H9 (cell line): ENCODE data around the gene SLC16A3. TPM values are rescaled to one million over a fixed set of nuclear protein-coding genes. Genes with fewer than 3 reads are reported as not detected.

Experiments
- DNase-seq: peaks from one replicate; pipeline ENCODE4 v3.0.0-alpha.2; 2017
- H2AFZ ChIP-seq: one replicate; pipeline ENCODE4 v1.6.1; 2013; ENCODE audit warnings: mild to moderate bottlenecking, low read length, control low read depth, moderate library complexity
- H2AK5ac ChIP-seq: 2 replicates; pipeline ENCODE4 v1.6.1; 2013; ENCODE audit warnings: low read length, control low read depth, mixed read lengths; ENCODE audit not compliant: insufficient read length
- H2BK120ac ChIP-seq: one replicate; pipeline ENCODE4 v1.6.1; 2013; ENCODE audit warnings: low read depth, mild to moderate bottlenecking, low read length, control low read depth, inconsistent platforms; ENCODE audit not compliant: poor library complexity, severe bottlenecking
- H2BK12ac ChIP-seq: 2 replicates; pipeline ENCODE4 v1.6.1; 2013; ENCODE audit warnings: low read length, control low read depth, mixed read lengths, low read depth; ENCODE audit not compliant: insufficient read length
- H2BK15ac ChIP-seq: 2 replicates; pipeline ENCODE4 v1.6.1; 2013; ENCODE audit warnings: low read depth, low read length, control low read depth
- H2BK20ac ChIP-seq: one replicate; pipeline ENCODE4 v1.6.1; 2013; ENCODE audit warnings: low read depth, mild to moderate bottlenecking, low read length, control low read depth, inconsistent platforms; ENCODE audit not compliant: poor library complexity, severe bottlenecking
- H2BK5ac ChIP-seq: 2 replicates; pipeline ENCODE4 v1.6.1; 2013; ENCODE audit warnings: low read length, control low read depth, mixed read lengths; ENCODE audit not compliant: insufficient read length
- H3K14ac ChIP-seq: 2 replicates; pipeline ENCODE4 v1.6.1; 2013; ENCODE audit warnings: low read length, control low read depth; ENCODE audit not compliant: insufficient read depth
- H3K18ac ChIP-seq: 2 replicates; pipeline ENCODE4 v1.6.1; 2013; ENCODE audit warnings: low read depth, mild to moderate bottlenecking, mixed read lengths, low read length, control low read depth; ENCODE audit not compliant: insufficient read length
- H3K23ac ChIP-seq: 2 replicates; pipeline ENCODE4 v1.6.1; 2013; ENCODE audit warnings: low read length, control low read depth, mixed read lengths, low read depth; ENCODE audit not compliant: insufficient read length
- H3K23me2 ChIP-seq: 2 replicates; pipeline ENCODE4 v1.6.1; 2013; ENCODE audit warnings: low read depth, mild to moderate bottlenecking, mixed read lengths, low read length, control low read depth; ENCODE audit not compliant: insufficient read length, poor library complexity, severe bottlenecking
- H3K27ac ChIP-seq: 2 replicates; pipeline ENCODE4 v1.5.1; 2013; ENCODE audit warnings: low read length, control low read depth, mixed read lengths, low read depth; ENCODE audit not compliant: insufficient read length
- H3K27me3 ChIP-seq: 2 replicates; pipeline ENCODE4 v1.6.1; 2013; ENCODE audit warnings: low read length, control low read depth, inconsistent platforms; ENCODE audit not compliant: insufficient read depth
- H3K4ac ChIP-seq: 2 replicates; pipeline ENCODE4 v1.6.1; 2013; ENCODE audit warnings: low read depth, mild to moderate bottlenecking, control low read depth, inconsistent platforms, low read length, moderate library complexity
- H3K4me1 ChIP-seq: 2 replicates; pipeline ENCODE4 v1.6.1; 2013; ENCODE audit warnings: low read length, control low read depth, inconsistent platforms; ENCODE audit not compliant: insufficient read depth
- H3K4me2 ChIP-seq: 2 replicates; pipeline ENCODE4 v1.6.1; 2013; ENCODE audit warnings: low read length, control low read depth, mixed read lengths; ENCODE audit not compliant: insufficient read length, insufficient read depth
- H3K56ac ChIP-seq: 2 replicates; pipeline ENCODE4 v1.6.1; 2013; ENCODE audit warnings: low read depth, mild to moderate bottlenecking, mixed read lengths, low read length, control low read depth; ENCODE audit not compliant: insufficient read length
- H3K79me1 ChIP-seq: 2 replicates; pipeline ENCODE4 v1.6.1; 2013; ENCODE audit warnings: low read depth, mild to moderate bottlenecking, moderate library complexity, low read length, control low read depth, inconsistent platforms; ENCODE audit not compliant: insufficient read depth, poor library complexity, severe bottlenecking
- H3K79me2 ChIP-seq: 2 replicates; pipeline ENCODE4 v1.6.1; 2013; ENCODE audit warnings: low read length, control low read depth, inconsistent platforms; ENCODE audit not compliant: insufficient read depth
- H3K9ac ChIP-seq: 2 replicates; pipeline ENCODE4 v1.6.1; 2013; ENCODE audit warnings: low read length, control low read depth, mixed read lengths; ENCODE audit not compliant: insufficient read length; ENCODE audit errors: extremely low read depth
- H3K9me3 ChIP-seq: one replicate; pipeline ENCODE4 v1.6.1; 2013; ENCODE audit warnings: low read depth, low read length, inconsistent platforms; ENCODE audit not compliant: control insufficient read depth
- H3T11ph ChIP-seq: one replicate; pipeline ENCODE4 v1.6.1; 2013; ENCODE audit warnings: mild to moderate bottlenecking, low read length, control low read depth, inconsistent platforms
- H4K20me1 ChIP-seq: one replicate; pipeline ENCODE4 v1.6.1; 2013; ENCODE audit not compliant: control insufficient read depth, insufficient read length, insufficient read depth
- H4K5ac ChIP-seq: 2 replicates; pipeline ENCODE4 v1.6.1; 2013; ENCODE audit warnings: low read depth, mild to moderate bottlenecking, mixed read lengths, low read length, control low read depth; ENCODE audit not compliant: insufficient read length
- H4K8ac ChIP-seq: replicated peaks from 2 replicates; pipeline ENCODE4 v1.6.1; 2013; ENCODE audit warnings: low read length, control low read depth, mixed read lengths, low read depth; ENCODE audit not compliant: insufficient read length
- H4K91ac ChIP-seq: 2 replicates; pipeline ENCODE4 v1.6.1; 2013; ENCODE audit warnings: low read depth, mild to moderate bottlenecking, moderate library complexity, mixed read lengths, low read length, control low read depth; ENCODE audit not compliant: insufficient read length
- H3K27ac Mint-ChIP-seq, 3 experiments: 2 replicates in 2 of 3; 3 replicates in 1 of 3; pipeline ENCODE4 v1.8.0; 2020 to 2021; ENCODE audit warnings: mixed read lengths in 3 of 3, mild to moderate bottlenecking in 1 of 3, moderate library complexity in 1 of 3
- H3K27me3 Mint-ChIP-seq: 2 replicates; pipeline ENCODE4 v1.8.0; 2021; ENCODE audit warnings: low read depth, mild to moderate bottlenecking, moderate library complexity, mixed read lengths
- H3K36me3 Mint-ChIP-seq, 3 experiments: 2 replicates in 2 of 3; 3 replicates in 1 of 3; pipeline ENCODE4 v1.8.0; 2020 to 2021; ENCODE audit warnings: low read depth in 3 of 3, mixed read lengths in 3 of 3; ENCODE audit not compliant: insufficient read depth in 1 of 3
- H3K4me1 Mint-ChIP-seq, 2 experiments: 2 replicates each; pipeline ENCODE4 v1.8.0; 2020; ENCODE audit warnings: mixed read lengths in 2 of 2
- H3K4me3 Mint-ChIP-seq, 2 experiments: 2 replicates in 1 of 2; 3 replicates in 1 of 2; pipeline ENCODE4 v1.8.0; 2020 to 2021; ENCODE audit warnings: mild to moderate bottlenecking in 2 of 2, mixed read lengths in 2 of 2, moderate library complexity in 1 of 2
- H3K9me3 Mint-ChIP-seq, 2 experiments: 2 replicates in 1 of 2; 3 replicates in 1 of 2; pipeline ENCODE4 v1.8.0; 2020; ENCODE audit warnings: mild to moderate bottlenecking in 2 of 2, mixed read lengths in 2 of 2, moderate library complexity in 1 of 2
- WGBS: extraction: QIAGEN DNeasy Blood & Tissue Kit; methylation state at CpG from one replicate; pipeline ENCODE4 v1.1.7; 2013; ENCODE audit warnings: missing lambda C conversion rate, low lambda C conversion rate, mixed read lengths; ENCODE audit not compliant: insufficient read length; ENCODE audit errors: extremely low coverage; 5-methylcytosine and 5-hydroxymethylcytosine counted together
- total RNA-seq: library from RNA; stranded (reverse); gene quantifications from 2 replicates; pipeline ENCODE4 v1.2.1, GENCODE V29; 2021
- TF ChIP-seq, protein P1 (sequence below): fragments of 200-600 bp; sonication (generic); conservative IDR thresholded peaks from 3 replicates; pipeline ENCODE4 v1.8.0; 2021; ENCODE audit warnings: antibody characterized with exemption, mild to moderate bottlenecking

SLC16A3 gene
- total RNA-seq, 1 experiment from 2014 or later = 28.4 TPM

DNA sequence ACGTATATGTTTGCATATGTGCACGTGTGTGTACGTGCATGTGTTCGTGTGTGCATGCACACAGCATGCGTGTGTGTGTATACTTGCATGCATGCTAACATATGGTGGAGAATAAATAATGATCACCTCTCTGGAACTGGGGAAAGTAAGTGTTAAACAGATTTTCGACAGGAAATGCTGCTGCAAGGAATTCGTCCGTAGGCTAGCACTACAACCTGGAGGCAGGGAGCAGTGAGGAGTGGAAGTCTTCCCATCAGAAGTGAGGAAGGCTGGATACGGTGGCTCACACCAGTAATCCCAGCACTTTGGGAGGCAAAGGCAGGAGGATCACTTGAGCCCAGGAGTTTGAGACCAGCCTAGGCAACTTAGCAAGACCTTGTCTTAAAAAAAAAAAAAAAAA lies 49.5 kb downstream of the SLC16A3 start:
- no peak overlapping the region for H3K27ac ChIP-seq
- TF ChIP-seq, protein P1, sequence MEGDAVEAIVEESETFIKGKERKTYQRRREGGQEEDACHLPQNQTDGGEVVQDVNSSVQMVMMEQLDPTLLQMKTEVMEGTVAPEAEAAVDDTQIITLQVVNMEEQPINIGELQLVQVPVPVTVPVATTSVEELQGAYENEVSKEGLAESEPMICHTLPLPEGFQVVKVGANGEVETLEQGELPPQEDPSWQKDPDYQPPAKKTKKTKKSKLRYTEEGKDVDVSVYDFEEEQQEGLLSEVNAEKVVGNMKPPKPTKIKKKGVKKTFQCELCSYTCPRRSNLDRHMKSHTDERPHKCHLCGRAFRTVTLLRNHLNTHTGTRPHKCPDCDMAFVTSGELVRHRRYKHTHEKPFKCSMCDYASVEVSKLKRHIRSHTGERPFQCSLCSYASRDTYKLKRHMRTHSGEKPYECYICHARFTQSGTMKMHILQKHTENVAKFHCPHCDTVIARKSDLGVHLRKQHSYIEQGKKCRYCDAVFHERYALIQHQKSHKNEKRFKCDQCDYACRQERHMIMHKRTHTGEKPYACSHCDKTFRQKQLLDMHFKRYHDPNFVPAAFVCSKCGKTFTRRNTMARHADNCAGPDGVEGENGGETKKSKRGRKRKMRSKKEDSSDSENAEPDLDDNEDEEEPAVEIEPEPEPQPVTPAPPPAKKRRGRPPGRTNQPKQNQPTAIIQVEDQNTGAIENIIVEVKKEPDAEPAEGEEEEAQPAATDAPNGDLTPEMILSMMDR = no peak
- H3K4me1 ChIP-seq = peaks cover 3% of the 10 kb centered on the region; the same call in 1 of the 2 replicates
- H2AK5ac ChIP-seq = no peak overlapping the region
- no peaks in the 10 kb centered on the region for H3K9me3 ChIP-seq
- no peak overlapping the region for H3K18ac ChIP-seq
- no peak overlapping the region for H3K56ac ChIP-seq
- no peak overlapping the region for H2AFZ ChIP-seq
- H3K36me3 Mint-ChIP-seq = no peaks in the 10 kb centered on the region
- H3K27me3 ChIP-seq = no peaks in the 10 kb centered on the region
- H3K4ac ChIP-seq = no peak overlapping the region
- no peaks in the 10 kb centered on the region for H3K23me2 ChIP-seq
- no peak overlapping the region for H2BK15ac ChIP-seq
- no peak overlapping the region for H4K8ac ChIP-seq
- H3K79me2 ChIP-seq = no peaks in the 10 kb centered on the region
- H3K23ac ChIP-seq = no peak overlapping the region
- no peak overlapping the region for H4K91ac ChIP-seq
- peaks cover 0 to 5% of the 10 kb centered on the region in 2 experiments; a peak in 3 of 5 replicates for H3K9me3 Mint-ChIP-seq
- H3T11ph ChIP-seq = no peak overlapping the region
- no peak overlapping the region for H4K5ac ChIP-seq
- WGBS = no CpG with 5 or more reads among the region's 9 CpGs
- peaks cover 18 to 35% of the 10 kb centered on the region in 2 experiments for H3K4me1 Mint-ChIP-seq
- peaks cover 4% of the 10 kb centered on the region for H4K20me1 ChIP-seq
- no peak overlapping the region for H3K9ac ChIP-seq
- no peak overlapping the region for H2BK20ac ChIP-seq
- no peak overlapping the region for H2BK5ac ChIP-seq
- no peak for DNase-seq
- H3K27me3 Mint-ChIP-seq = peaks cover 25% of the 10 kb centered on the region
- H2BK120ac ChIP-seq = no peak overlapping the region
- H3K27ac Mint-ChIP-seq = no peak overlapping the region; a peak in 1 of 7 replicates
- peak overlapping the region in 1 of 2 experiments; percentile 38; a peak in 1 of 5 replicates for H3K4me3 Mint-ChIP-seq
- no peak overlapping the region for H3K4me2 ChIP-seq
- no peak overlapping the region for H2BK12ac ChIP-seq
- H3K14ac ChIP-seq = no peak overlapping the region
- no peaks in the 10 kb centered on the region for H3K79me1 ChIP-seq
